GM21723 (cell line): ENCODE data around the gene IFITM1.
"Not testable (repeated sequence)": the region's sequence is repeated elsewhere in the genome, so short reads cannot be mapped to it uniquely, and the experiment has no call there.

Experiments used
- ATAC-seq: cut with Tn5 transposase; IDR thresholded peaks from one replicate; pipeline ENCODE4 v1.9.1; 2021; ENCODE audit warnings: mild to moderate bottlenecking, moderate library complexity; ENCODE audit not compliant: unreplicated experiment

IFITM1 gene

GRCh38 chr11:282630-283360 is 31.0 kb upstream of the IFITM1 start:
- ATAC-seq, result no peak

- no peak for ATAC-seq
Observed at GRCh38 chr11:283405-284104, 30.3 kb upstream of the IFITM1 start.

GRCh38 chr11:284105-285020 is 29.5 kb upstream of the IFITM1 start:
- no peak for ATAC-seq

- ATAC-seq, result no peak
Observed at GRCh38 chr11:285021-285893, 28.6 kb upstream of the IFITM1 start.

GRCh38 chr11:285894-286220 is 28.0 kb upstream of the IFITM1 start:
- no peak for ATAC-seq

GRCh38 chr11:286977-287820 is 26.6 kb upstream of the IFITM1 start:
- not testable (repeated sequence) for ATAC-seq

- no peak for ATAC-seq
Observed at GRCh38 chr11:287821-288477, 25.9 kb upstream of the IFITM1 start.

- peak; percentile 67 for ATAC-seq
Observed at GRCh38 chr11:288478-289397, 25.1 kb upstream of the IFITM1 start, which contains the start of gene PGGHG. PGGHG (plus strand) TSS chr11:289126; CDS start chr11:289817, 691 bp downstream.

- no peak for ATAC-seq
Observed at GRCh38 chr11:289398-289711, 24.5 kb upstream of the IFITM1 start.

GRCh38 chr11:289712-290620 is 23.9 kb upstream of the IFITM1 start:
- ATAC-seq, result no peak

- no peak for ATAC-seq
Observed at GRCh38 chr11:290621-291231, 23.1 kb upstream of the IFITM1 start.

GRCh38 chr11:291281-292210 is 22.3 kb upstream of the IFITM1 start:
- no peak for ATAC-seq

- no peak for ATAC-seq
Observed at GRCh38 chr11:292211-293121, 21.4 kb upstream of the IFITM1 start.

- no peak for ATAC-seq
Observed at GRCh38 chr11:293271-293851, 20.5 kb upstream of the IFITM1 start.
